HL-60 (cell line): ENCODE measurements around the gene CIT.

Experiments
- DNase-seq, 2 experiments: peaks; one replicate each; pipeline ENCODE4 v3.0.0-alpha.2; 2010 to 2020; ENCODE audit warnings: low read depth in 1 of 2, low spot score in 1 of 2
- H3K27ac ChIP-seq: fragments of 250-450 bp; sonication (Bioruptor Pico); replicated peaks from 2 replicates; pipeline ENCODE4 v1.5.1; 2020; ENCODE audit warnings: mild to moderate bottlenecking, moderate library complexity
- H3K27me3 ChIP-seq: fragments of 250-450 bp; sonication (Bioruptor Pico); 2 replicates; pipeline ENCODE4 v1.5.1; 2021; ENCODE audit warnings: mild to moderate bottlenecking, moderate library complexity; ENCODE audit not compliant: insufficient read depth, poor library complexity, severe bottlenecking
- H3K4me3 ChIP-seq: replicated peaks from 2 replicates; pipeline ENCODE4 v1.5.1; 2011; ENCODE audit warnings: mild to moderate bottlenecking, control low read depth, low read length; ENCODE audit not compliant: insufficient read depth
- CTCF ChIP-seq: IDR thresholded peaks from one replicate; pipeline ENCODE4 v1.5.1; 2011; ENCODE audit warnings: low read length, control low read depth, inconsistent platforms; ENCODE audit not compliant: insufficient read depth
- GABPA ChIP-seq: IDR thresholded peaks from 2 replicates; pipeline ENCODE4 v1.6.1; 2012; ENCODE audit warnings: low read depth
- POLR2AphosphoS5 ChIP-seq: IDR thresholded peaks from 2 replicates; pipeline ENCODE4 v1.6.1; 2012; ENCODE audit warnings: low read depth
- REST ChIP-seq: IDR thresholded peaks from 2 replicates; pipeline ENCODE4 v1.6.1; 2012; ENCODE audit warnings: low read depth; ENCODE audit not compliant: insufficient replicate concordance
- SPI1 ChIP-seq: IDR thresholded peaks from 2 replicates; pipeline ENCODE4 v1.6.1; 2012; ENCODE audit warnings: low read depth, mild to moderate bottlenecking, borderline replicate concordance

CIT gene

GRCh38 chr12:119775246-119775895 is 101.7 kb downstream of the CIT start:
- no peak overlapping the region for H3K4me3 ChIP-seq
- no peaks in the 10 kb centered on the region for H3K27me3 ChIP-seq
- no peak for DNase-seq
- no peak overlapping the region for H3K27ac ChIP-seq
- TF ChIP-seq REST: no peak
- no peak for TF ChIP-seq POLR2AphosphoS5
- no peak for TF ChIP-seq SPI1
- TF ChIP-seq GABPA: no peak
- TF ChIP-seq CTCF: no peak

- H3K4me3 ChIP-seq: no peak overlapping the region
- no peak overlapping the region for H3K27ac ChIP-seq
- H3K27me3 ChIP-seq: no peaks in the 10 kb centered on the region
- no peak for DNase-seq
- no peak for TF ChIP-seq CTCF
These were observed 104.7 kb downstream of the CIT start for GRCh38 chr12:119772431-119772830.

GRCh38 chr12:119770146-119770545 is 107.0 kb downstream of the CIT start:
- H3K27me3 ChIP-seq: no peaks in the 10 kb centered on the region
- no peak overlapping the region for H3K27ac ChIP-seq
- no peak for DNase-seq
- TF ChIP-seq REST (no peak), GABPA (no peak), CTCF (no peak), SPI1 (no peak), POLR2AphosphoS5 (no peak)
- H3K4me3 ChIP-seq: no peak overlapping the region

GRCh38 chr12:119762619-119763018 is 114.5 kb downstream of the CIT start:
- DNase-seq: no peak
- Histone ChIP-seq H3K27me3 (no peaks in the 10 kb centered on the region), H3K4me3 (no peak overlapping the region), H3K27ac (no peak overlapping the region)
- TF ChIP-seq REST (no peak), SPI1 (no peak), CTCF (no peak), POLR2AphosphoS5 (no peak), GABPA (no peak)
